ENCODE data around the gene FBXL7.

The FBXL7 gene

GRCh38 chr5:15889001-15889400 is 389.0 kb downstream of the FBXL7 start:
- TF ChIP-seq POLR2A (IDR thresholded peaks at IDR 0.05; ENCODE audit: low read depth, low read length), result no peak
- FAIRE-seq (no peak), DNase-seq (ENCODE audit: insufficient read length, low spot score) (no peak)

GRCh38 chr5:15893866-15894265 is 393.9 kb downstream of the FBXL7 start:
- DNase-seq (ENCODE audit: insufficient read length, low spot score) (no peak), FAIRE-seq (no peak)
- no peak for TF ChIP-seq POLR2A (IDR thresholded peaks at IDR 0.05; ENCODE audit: low read depth, low read length)

- DNase-seq (ENCODE audit: insufficient read length, low spot score) (no peak), FAIRE-seq (no peak)
- TF ChIP-seq POLR2A (IDR thresholded peaks at IDR 0.05; ENCODE audit: low read depth, low read length), result no peak
These were observed 397.7 kb downstream of the FBXL7 start for GRCh38 chr5:15897656-15898055.

- no peak for DNase-seq (ENCODE audit: insufficient read length, low spot score)
- FAIRE-seq, result no peak
- no peak for TF ChIP-seq POLR2A (IDR thresholded peaks at IDR 0.05; ENCODE audit: low read depth, low read length)
These were observed 398.7 kb downstream of the FBXL7 start for GRCh38 chr5:15898641-15899040.

- FAIRE-seq, result peak; percentile 61
- no peak for TF ChIP-seq POLR2A (IDR thresholded peaks at IDR 0.05; ENCODE audit: low read depth, low read length)
- DNase-seq (ENCODE audit: insufficient read length, low spot score), result no peak
These were observed 399.5 kb downstream of the FBXL7 start for GRCh38 chr5:15899481-15899880.

- FAIRE-seq, result no peak
- no peak for DNase-seq (ENCODE audit: insufficient read length, low spot score)
- no peak for TF ChIP-seq POLR2A (IDR thresholded peaks at IDR 0.05; ENCODE audit: low read depth, low read length)
These were observed 401.2 kb downstream of the FBXL7 start for GRCh38 chr5:15901151-15901550.

- peak; percentile 70 for FAIRE-seq
These were observed 402.1 kb downstream of the FBXL7 start for GRCh38 chr5:15902066-15902465.

GRCh38 chr5:15904899-15905830 is 405.2 kb downstream of the FBXL7 start:
- TF ChIP-seq POLR2A (IDR thresholded peaks at IDR 0.05; ENCODE audit: low read depth, low read length), result no peak
- peak; percentile 57 for FAIRE-seq
- no peak for DNase-seq (ENCODE audit: insufficient read length, low spot score)

More at GRCh38 chr5:15902066-15902465, 402.1 kb downstream of the FBXL7 start:
- no peak for DNase-seq (ENCODE audit: insufficient read length, low spot score)
- TF ChIP-seq POLR2A (IDR thresholded peaks at IDR 0.05; ENCODE audit: low read depth, low read length), result no peak

- no peak for DNase-seq (ENCODE audit: insufficient read length, low spot score)
These were observed 414.7 kb downstream of the FBXL7 start for GRCh38 chr5:15914638-15915037.

GRCh38 chr5:15926586-15926985 is 426.6 kb downstream of the FBXL7 start:
- FAIRE-seq (no peak), DNase-seq (ENCODE audit: insufficient read length, low spot score) (no peak)
- no peak for TF ChIP-seq POLR2A (IDR thresholded peaks at IDR 0.05; ENCODE audit: low read depth, low read length)

More at GRCh38 chr5:15914638-15915037, 414.7 kb downstream of the FBXL7 start:
- FAIRE-seq, result no peak
- TF ChIP-seq POLR2A (IDR thresholded peaks at IDR 0.05; ENCODE audit: low read depth, low read length), result no peak

GRCh38 chr5:15927710-15928380 is 427.9 kb downstream of the FBXL7 start:
- DNase-seq (ENCODE audit: insufficient read length, low spot score) (no peak), FAIRE-seq (no peak)
- TF ChIP-seq POLR2A (IDR thresholded peaks at IDR 0.05; ENCODE audit: low read depth, low read length), result no peak

- no peak for FAIRE-seq
- DNase-seq (ENCODE audit: insufficient read length, low spot score), result no peak
- no peak for TF ChIP-seq POLR2A (IDR thresholded peaks at IDR 0.05; ENCODE audit: low read depth, low read length)
These were observed 429.8 kb downstream of the FBXL7 start for GRCh38 chr5:15929611-15930263.

GRCh38 chr5:15932066-15932465 is 432.1 kb downstream of the FBXL7 start:
- no peak for FAIRE-seq
- TF ChIP-seq POLR2A (IDR thresholded peaks at IDR 0.05; ENCODE audit: low read depth, low read length), result no peak
- DNase-seq (ENCODE audit: insufficient read length, low spot score), result no peak

Data from H54 (cell line).